ENCODE measurements around the gene CYP46A1.

CYP46A1 gene

DNA sequence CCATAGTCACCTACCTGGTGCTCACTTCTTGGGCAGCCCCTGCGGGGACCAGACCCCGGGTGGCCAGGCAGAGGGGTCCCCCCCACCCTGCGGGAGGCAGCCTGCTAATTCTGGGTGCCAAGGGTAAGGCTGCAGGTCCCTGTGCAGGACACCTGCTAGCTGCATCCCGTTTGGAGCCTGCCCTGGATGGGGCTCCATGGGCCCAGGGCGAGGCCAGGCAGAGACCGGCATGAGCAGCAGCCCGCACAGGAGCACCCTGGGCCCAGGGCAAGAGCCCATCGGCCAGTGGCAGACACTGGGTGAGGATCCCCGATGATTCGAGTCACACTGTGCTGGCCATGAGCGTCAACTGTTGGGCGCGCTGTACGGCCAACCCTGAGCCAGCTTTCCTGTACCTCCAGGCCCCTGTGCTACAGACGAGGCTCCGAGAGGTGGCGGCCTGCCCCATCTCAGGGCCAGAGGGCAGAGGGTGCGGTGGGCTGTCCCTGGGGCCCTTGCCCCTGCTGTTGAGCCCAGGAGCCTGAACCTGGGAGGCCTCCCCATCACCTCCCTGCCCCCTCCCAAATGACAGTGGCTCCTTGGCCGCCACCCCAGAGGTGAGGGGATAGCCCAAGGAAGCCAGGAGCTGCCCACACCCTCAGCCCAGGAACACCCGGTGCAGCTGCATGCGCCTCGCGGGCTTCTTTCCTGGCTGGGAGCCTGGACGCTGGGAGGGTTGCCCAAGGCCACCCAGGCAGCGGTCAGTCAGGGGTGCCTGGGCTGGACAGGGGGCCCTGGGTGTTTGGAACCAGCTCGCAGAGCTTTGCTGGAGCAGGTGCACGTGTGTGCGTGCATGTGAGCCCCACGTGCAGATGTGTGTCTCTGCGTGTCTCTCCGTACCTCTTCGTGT is 47.7 kb downstream of the CYP46A1 start:
- no peak for DNase-seq

DNA sequence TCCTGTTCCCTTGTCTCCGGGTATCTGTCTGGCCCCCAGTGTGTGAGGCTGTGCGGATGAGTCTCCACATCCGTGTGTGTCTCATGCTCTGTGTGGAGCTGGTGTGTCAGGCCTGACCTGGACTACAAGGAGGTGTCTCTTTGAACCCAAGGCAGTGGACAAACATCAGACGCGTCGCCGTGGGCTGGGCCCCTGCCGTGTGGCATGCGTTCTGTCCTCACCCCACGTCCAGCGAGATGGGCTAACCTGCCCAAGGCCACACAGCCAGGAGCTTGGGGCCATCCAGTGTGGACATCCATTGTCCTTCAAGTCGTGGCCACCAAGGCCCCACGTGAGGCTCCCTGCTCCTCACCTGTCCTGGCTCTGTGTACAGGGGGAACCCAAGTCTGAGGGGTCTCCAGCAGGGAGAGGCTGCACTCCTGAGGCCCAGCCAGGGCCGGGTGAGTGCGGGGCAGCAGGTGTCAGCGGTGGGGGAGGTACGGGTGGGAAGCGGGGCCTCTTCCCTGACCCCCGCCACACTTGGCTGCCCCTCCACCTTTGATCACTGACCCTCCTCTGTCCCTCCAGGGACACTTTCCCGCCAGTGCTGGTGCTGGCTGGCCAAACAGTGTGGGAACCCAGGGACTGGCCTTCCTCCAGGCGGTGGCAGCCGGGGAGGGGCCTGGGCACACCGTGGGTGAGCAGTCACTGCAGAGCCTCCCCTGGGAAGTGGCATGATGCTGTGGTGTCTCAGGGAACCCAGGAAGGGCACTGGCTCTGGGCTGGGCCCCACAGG is 48.5 kb downstream of the CYP46A1 start:
- DNase-seq, result no peak

DNA sequence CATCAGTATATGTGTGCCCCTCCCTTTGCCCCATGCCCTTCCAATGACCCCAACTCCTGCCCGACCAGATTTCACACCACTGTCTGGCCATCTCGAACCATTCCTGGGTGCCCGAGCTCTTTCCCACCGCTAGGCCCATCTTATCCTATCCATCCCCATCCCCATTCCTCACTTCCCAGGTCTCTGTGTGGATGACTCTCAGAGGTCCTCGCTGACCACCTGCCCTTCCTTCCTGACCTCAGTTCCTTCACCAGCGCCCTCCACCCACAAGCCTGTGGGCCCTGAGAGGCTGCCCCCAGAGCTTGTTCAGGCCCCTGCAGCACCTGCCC is 49.1 kb downstream of the CYP46A1 start:
- DNase-seq, result no peak

DNA sequence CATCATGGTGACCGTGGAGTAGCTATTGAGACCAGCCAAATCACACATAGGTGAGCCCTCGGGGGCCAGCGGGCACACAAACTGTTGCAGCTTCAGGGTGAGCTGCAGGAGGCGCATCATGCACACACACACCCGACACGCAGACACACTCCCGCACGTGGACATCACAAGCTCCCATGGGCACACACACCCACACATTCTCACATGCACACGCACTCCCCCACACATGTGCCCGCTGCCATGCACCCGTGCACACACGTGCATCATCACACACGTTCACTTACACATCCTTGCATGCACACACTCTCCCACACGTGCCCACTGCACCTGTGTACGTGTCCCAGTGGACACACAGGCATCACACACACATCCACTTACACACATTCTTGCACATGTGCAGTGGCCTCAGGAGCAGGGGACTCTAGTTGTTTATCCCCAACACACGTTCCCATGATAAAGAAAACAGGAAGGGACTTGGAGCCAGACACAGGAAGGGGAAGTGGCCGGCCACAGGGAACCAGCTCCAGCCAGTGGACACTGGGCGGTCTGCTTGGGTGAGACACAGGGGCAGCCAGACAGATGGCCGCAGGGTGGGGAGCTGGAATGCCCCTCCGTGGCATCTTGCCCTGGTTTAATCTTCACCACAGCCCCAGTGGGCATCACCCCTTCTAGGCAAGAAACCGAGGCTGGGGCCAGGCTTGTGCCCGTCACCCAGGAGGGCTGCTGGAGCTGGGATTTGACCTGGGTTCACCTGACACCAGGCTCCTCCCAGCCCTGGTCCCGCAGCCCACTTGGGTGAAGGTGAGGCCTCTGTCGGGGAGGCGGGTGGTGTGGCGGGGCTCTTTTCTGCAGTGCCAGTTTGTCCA is 49.7 kb downstream of the CYP46A1 start:
- DNase-seq, result no peak

DNA sequence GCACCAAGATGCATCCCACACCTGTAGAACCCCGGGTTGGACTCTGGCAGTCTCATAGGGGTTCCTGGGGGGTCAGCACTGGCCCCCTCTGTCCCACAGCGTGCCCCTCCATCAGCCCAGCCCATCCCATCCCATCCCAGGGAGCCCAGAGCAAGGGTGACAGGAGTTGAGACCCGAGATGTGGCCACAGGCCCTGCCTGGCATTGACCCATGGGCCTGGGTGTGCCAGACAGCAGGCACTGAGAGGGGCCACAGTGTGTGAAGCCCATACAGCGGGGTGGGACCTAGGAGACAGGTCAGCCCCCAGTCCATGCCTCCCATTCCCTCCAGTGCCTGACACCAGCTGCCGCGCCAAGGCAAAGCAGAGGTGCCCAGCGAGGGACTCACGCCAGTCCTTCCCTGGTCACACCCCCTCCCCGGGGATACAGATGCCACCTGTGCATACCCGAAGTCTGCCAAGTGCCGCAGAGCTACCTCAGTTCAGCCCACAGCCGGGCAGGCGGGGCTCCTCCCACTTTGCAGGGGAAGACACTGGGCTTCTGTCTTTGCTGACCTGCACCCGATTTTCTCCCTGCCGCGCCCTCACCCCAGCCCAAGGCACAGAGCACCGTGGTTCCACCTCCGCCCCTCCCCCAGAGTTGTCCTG is 50.4 kb downstream of the CYP46A1 start:
- no peak for DNase-seq

DNA sequence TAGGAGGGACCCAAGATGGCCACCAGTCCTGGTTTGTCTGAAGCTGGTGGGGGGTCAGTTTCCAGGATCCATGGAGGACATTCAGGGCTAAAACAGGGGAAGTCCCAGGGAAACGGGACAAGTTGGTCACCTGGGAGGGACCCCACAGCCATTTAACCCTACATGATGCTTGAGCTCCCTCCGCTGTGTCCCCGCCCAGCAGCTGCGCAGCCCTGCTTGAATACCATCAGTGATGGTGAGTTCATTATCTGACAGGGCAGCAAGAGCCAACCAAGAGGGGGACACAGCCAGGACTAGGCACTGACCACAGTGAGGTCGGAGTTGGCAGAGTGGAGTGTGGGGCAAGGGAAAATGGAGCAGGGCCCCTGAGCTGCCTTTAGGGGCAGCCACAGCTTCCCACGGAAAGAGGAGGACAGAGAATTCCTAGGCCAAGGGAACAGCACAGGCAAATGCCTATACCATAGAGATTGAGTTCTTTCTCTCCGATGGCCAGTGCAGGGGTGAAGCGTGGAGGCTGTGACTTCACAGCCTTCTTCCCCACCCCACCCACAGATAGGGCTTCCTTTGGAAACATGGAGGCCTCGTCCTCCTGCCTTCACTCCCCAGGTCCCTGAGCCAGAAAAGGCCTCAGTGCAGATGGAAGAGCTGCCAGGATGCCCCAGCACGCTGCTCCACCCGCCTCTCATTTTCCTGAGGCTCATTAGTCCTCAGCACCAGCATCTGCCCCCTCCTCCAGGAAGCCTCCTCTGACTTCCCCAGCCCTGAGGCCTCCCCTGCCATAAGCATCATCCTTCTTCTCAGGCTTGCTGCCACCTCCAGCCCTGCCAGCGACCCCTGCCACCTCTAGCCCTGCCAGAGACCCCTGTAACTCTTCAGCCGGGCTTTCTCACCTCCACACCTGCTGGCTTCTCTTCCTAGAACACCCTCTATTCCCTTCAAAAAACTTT is 51.4 kb downstream of the CYP46A1 start:
- DNase-seq, result no peak

DNA sequence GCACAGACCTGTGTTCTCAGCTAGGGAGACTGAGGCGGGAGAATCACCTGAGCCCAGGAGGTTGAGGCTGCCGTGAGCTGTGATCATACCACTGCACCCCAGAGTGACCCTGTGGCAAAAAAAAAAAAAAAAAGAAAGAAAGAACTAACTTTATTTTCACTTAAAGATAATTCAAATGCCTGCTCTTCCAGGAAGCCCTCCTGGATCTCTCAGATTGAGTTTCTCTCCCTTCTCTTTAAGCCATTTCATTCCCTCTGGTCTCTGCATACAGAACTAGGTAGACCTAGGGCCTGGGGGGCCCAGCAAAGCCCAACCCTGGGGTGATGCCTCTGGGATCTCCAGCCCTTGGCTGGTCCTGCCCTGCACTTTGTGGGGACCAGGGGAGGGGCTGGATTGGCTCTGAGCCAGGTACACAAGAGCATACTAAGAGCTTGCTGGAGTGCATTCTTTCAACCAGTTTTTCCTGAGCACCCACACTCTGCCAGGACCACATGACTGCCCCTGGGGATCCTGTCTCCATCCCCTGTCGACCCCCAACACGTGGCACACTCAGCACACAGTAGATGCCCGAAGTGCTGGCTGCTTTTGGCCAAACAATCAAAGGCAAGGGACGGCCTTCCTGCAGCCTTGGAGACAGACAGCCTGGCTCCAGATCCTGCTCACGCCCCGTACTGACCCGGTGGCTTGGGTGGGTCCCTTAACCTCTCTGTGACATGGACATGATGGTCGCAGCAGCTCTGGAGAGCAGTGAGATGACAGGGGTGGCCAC is 52.7 kb downstream of the CYP46A1 start:
- no peak for DNase-seq

DNA sequence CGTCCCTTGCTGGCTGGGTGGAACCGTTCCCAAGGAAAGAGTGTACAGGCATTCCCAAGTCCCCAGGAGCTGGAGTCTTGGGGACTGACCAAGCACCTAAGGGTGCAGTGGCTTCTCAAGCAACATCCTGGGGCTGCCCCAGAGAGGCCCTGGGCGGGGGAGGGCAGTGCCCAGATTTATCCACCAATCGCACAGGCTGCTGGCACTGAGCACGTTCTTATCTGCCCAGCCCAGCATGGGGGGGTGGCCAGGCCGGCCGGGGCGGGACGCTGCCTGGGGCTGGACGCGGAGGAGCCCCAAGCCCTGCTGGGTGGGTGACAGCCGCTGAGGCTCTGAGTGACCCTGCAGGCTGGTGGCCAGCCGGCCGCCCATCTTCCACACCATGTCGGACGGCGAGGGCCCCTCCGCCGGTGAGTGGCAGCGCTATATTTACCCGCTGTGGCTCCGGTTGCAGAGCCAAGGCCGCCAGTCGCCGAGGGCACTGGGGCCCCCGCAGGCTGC is 53.4 kb downstream of the CYP46A1 start:
- DNase-seq, result no peak

DNA sequence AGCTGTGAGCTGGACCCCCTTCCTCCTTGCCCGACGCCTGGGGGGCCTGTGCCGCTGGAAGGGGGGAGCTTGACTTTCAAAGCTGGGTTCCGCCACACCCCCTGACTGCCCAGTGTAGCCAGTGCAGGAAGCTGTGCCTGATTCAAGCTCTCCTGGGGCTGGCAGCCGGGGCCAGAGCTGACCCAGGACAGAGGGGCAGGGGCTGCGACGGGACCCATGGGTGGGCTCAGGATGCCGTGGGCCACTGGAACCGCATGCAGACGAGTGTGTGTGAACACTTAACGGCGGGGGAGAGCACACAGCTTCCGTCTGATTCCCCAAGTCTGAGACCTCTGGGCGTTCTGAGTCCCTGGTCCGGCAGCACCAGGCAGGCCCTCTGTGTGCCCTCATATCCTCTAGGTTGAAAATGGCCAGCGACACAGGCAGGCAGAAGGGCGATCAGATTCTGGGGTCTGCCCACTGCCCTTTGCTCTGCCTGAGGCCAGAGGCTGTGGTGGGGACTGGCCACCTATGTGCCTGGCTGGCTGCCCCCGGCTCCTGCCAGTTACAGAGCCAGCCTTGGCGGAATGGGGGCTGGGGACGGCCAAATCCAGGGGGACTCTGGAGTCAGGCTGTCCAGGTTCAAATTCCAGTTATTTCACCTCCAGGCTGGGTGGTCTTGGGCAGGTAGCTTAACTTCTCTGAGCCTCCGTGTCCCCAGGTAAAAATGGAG is 54.0 kb downstream of the CYP46A1 start:
- no peak for DNase-seq

DNA sequence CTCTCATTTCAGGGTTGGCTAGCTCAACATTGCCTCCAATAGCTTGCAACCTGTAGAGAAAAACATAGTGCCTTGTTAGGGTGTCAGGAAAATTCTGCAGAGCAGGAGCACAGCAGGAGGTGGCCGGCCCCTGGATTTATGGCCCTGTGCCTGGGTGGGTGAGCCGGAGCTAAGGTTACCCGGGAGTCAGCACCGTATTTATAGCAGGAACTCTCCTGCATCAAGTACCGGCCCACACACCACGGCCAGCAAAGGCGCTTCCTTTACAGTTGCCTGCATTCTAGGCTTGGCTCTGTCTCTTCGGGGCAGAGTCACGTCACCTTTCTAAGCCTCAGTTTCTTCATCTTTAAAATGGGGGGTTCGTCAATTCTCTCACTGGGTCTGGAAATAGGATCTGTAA is 56.3 kb downstream of the CYP46A1 start:
- DNase-seq, result no peak

DNA sequence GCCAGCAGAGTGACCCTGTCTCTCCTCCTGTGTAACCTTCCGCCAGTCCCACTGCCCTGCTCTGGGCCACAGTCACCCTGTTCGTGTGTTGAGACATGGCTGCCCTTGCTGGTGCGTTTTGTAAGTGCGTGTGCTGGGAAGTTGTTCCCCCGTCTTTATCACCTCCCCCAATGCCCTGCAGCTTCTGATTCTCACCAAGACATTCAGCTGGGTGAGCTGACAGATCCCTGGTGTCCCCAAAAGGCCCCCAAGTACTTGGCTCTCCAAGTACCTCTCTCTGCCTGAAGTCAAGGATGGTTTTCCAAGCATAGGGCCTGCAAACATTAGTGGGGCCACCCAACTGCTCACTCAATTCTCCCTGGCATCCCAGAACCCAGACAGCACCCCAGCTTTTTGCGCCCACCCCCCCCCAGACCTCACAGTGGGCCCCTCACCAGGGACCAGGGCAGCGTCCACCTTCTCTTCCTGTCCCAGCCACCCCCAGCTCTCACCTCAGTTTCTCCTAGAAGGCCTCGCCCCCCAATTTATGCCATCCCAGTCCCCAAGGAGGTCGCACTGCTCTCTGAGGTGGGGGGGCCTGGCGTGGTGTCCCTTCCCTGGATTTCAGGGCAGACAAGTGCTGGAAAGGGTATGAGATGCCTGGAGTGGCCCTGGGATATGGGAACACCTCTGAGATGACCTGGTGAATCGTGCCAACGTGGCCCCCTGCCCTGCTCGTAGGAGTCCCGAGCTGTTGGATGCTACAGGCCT is 57.3 kb downstream of the CYP46A1 start:
- DNase-seq, result no peak

DNA sequence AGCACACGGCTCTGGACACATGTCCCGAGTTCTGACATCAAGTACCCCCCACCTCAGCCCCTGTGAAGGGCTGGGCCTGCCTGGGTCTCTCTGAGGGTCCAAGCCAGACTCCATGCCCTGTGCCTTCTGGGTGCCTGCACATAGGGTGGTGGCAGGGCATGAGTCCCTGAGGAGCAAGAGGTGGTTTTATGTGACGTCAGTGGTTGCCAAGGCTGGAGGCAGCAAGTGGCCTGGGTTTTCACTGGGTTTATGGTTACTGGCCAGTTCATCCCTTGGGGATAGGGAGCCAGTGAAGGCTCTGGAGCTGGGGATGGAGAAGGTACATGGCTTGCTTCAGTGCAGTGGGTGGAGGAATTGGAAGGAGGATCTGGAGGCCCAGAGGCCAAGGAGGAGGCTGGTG is 58.0 kb downstream of the CYP46A1 start:
- DNase-seq, result no peak

DNA sequence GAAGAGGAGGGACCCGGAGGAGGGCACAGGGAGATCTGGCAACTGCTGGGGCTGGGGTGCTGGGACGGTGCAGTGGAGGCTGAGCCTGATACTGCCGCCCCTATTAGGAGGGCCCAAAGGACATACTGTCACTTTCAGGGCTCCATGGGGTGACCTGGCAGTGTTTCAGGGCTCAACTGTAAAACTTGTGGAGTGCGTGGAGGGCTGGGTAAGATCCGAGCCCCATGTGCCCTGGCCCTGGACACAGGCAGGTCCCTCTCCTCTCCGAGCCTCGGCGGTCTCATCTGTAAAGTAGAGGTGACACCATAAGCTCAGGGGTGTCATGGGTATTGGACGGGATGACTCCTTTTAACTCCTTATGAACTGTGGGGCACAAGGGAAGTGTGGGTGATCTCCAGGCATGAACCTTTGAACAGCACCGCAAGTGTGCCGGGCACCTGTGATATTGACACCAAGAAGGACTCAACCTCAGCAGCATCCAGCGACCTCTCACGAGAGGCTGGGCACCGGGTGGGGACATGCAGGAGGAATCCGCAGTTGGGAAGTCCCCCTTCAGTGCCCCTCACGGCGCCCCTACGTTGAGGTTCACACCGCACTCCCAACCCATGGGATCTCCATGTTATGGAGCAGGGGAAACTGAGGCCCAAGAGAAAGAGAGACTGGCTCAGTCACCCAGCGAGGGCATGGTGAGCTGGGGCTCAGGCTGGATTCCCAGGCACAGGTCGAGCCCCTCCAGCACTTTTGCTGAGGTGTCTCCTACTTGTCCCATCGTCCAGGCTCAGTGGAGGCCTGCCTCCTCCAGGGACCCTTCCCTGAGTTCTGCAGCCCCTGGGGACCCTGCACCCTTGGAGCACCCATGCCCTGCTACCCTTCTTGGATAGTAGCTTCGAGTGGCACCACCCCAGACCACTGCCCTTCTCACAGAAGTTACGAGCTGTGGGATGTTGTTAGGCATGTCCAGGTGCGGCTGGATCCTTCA is 58.7 kb downstream of the CYP46A1 start:
- DNase-seq, result no peak

DNA sequence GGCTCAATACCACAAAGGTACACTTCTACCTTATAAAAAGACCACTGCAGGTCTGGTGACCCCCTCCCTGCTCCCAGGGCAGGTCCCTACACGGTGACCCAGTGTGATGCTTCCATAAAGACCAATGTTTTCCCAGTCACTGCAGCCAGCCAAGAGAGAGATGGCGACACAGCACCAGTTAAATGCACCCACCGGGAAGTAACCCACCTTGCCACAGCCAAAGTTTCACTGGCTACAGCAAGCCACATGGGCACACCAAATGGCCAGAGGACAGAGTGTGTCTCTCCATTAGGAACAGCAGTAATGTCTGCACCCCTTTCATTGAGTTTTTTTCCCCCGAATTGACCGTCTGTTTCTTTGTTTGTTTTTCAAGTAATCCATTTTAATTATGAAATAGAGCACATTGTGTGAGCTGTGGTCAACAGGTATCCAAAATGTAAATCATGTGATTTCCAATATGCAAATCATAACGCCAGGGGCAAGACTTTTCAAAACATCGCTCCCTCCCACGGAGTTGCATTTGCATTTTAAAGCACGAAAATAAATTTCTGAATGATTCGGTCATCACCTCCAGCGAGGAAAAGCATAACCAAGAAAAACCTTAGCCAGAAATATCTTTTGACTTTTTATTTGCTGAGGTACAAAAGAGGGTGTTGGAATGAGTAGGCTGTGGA is 60.2 kb downstream of the CYP46A1 start:
- DNase-seq, result no peak

DNA sequence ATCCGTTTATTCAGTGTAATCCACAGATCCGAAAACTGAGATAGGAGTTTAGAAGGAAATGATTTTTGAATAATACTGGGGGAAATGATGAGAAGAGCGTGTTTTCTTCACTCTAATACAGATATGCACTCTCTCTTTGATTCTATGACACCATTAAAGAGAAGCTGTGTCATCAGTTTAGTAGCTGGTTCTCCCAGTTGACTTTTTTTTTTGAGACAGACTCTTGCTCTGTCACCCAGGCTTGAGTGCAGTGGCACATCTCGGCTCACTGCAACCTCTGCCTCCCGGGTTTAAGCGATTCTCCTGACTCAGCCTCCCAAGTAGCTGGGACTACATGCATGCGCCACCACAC is 60.8 kb downstream of the CYP46A1 start:
- DNase-seq, result no peak

DNA sequence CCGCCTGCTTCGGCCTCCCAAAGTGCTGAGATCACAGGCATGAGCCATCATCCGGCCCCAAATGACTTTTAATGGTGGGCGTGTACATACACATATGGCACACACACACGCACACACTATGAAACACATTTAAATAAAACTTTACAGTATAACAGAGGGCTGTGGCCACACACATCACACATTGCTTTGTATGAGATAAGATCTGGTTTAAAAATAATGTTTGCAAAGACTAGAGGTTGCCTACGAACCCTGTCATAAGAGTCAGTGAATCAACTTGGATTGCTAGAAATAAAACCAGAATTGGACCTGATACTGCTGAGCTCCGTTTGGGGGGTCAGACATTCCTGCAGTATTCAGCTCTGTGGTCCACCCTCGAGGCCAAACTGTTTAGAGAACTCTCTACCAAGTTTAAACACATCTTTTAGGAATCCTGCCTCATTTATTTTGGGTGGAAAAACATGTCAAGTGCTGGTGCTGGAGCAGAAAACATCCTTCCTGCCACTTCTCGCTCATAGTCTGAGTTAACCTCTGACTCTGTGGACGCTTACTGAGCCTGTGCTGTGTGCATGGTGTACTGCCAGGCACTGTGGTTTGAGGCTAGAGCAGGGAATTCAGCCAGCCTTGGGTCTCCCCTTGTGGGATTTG is 61.3 kb downstream of the CYP46A1 start:
- no peak for DNase-seq

DNA sequence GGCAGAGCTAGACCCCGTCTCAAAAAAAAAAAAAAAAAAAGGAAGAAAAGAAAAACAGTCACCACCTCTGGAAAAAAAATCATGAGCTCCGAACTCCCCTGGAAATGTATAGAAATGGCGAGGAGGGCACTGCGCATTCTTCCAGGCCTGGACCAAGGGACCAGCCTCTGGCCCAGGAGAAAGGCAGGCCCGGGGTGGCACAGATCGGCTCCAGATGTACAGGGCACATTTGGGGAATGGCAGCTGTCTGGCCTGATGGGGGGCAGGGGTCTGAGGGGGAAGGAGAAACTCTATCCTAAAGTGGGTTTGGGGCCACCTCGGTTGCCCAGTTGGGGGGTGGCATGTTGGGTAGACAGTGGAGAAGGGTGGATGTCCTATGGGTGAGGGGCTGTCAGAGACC is 63.1 kb downstream of the CYP46A1 start:
- DNase-seq, result no peak
